A549 (cell line): ENCODE measurements around the gene ULK4.

Source experiments
- BCL3 ChIP-seq: fragments of >200 bp; sonication (Bioruptor Twin); formaldehyde crosslinking; IDR thresholded peaks from 3 replicates; pipeline ENCODE4 v1.6.1; 2016
- CHD2 ChIP-seq: fragments of 150-350 bp; IDR thresholded peaks from 2 replicates; pipeline ENCODE4 v1.6.1; 2014; ENCODE audit warnings: low read length; ENCODE audit not compliant: partially characterized antibody
- CTCF ChIP-seq: fragments of >200 bp; sonication (Bioruptor Twin); formaldehyde crosslinking; IDR thresholded peaks from 3 replicates; pipeline ENCODE4 v1.5.1; 2016
- ESRRA ChIP-seq: fragments of 150-350 bp; IDR thresholded peaks from 2 replicates; pipeline ENCODE4 v1.6.1; 2014; ENCODE audit warnings: mild to moderate bottlenecking, low read length, borderline replicate concordance
- GATA3 ChIP-seq: IDR thresholded peaks from 2 replicates; pipeline ENCODE4 v1.6.1; 2012; ENCODE audit warnings: borderline replicate concordance
- NR3C1 ChIP-seq: fragments of >200 bp; sonication (Bioruptor Twin); formaldehyde crosslinking; IDR thresholded peaks from 3 replicates; pipeline ENCODE4 v1.6.1; 2017
- RAD21 ChIP-seq, 2 experiments: fragments of >200 bp in 1 of 2; sonication (Bioruptor Twin) in 1 of 2; formaldehyde crosslinking in 1 of 2; IDR thresholded peaks in 1 of 2; conservative IDR thresholded peaks in 1 of 2; 2 replicates in 1 of 2; 3 replicates in 1 of 2; pipeline ENCODE4 v1.6.1; 2012 to 2018; ENCODE audit warnings: inconsistent platforms in 1 of 2

GRCh38 chr3:41219424-41219823, 742.5 kb downstream of the ULK4 start:
- no peak for TF ChIP-seq NR3C1
- TF ChIP-seq BCL3, result no peak
- TF ChIP-seq CTCF, result no peak
- TF ChIP-seq ESRRA, result no peak
- no peak for TF ChIP-seq GATA3
- no peak for TF ChIP-seq CHD2
- no peak for TF ChIP-seq RAD21 (conservative IDR thresholded peaks at IDR 0.05 in 1 of 2, IDR thresholded peaks at IDR 0.05 in 1 of 2)
